HepG2 (cell line): ENCODE results near the gene NEAT1. TPM values are rescaled to one million over a fixed set of nuclear protein-coding genes. Genes with fewer than 3 reads are reported as not detected.

Experiments used
- ATF1 ChIP-seq: IDR thresholded peaks from 2 replicates; pipeline ENCODE4 v1.6.1; 2016; ENCODE audit warnings: mild to moderate bottlenecking, control low read depth
- CEBPG ChIP-seq: IDR thresholded peaks from 2 replicates; pipeline ENCODE4 v1.6.1; 2016
- HHEX ChIP-seq: IDR thresholded peaks from 2 replicates; pipeline ENCODE4 v1.6.1; 2016; ENCODE audit warnings: control low read depth
- HNRNPH1 ChIP-seq: fragments of 200-400 bp; formaldehyde crosslinking; optimal IDR thresholded peaks from 2 replicates; pipeline ENCODE3; 2017; ENCODE audit warnings: mild to moderate bottlenecking, low read depth, low read length
- KDM1A ChIP-seq: IDR thresholded peaks from 2 replicates; pipeline ENCODE4 v1.6.1; 2016; ENCODE audit warnings: missing compliant biosample characterization
- NFE2L2 ChIP-seq: fragments of 150-350 bp; IDR thresholded peaks from 2 replicates; pipeline ENCODE4 v1.6.1; 2014; ENCODE audit warnings: low read length
- NR3C1 ChIP-seq: sonication (generic); formaldehyde crosslinking; IDR thresholded peaks from 2 replicates; pipeline ENCODE4 v1.4.0; 2020; ENCODE audit warnings: missing genetic modification reagents
- PHB2 ChIP-seq: fragments of 450-650 bp; IDR thresholded peaks from 2 replicates; pipeline ENCODE4 v1.6.1; 2018; ENCODE audit not compliant: partially characterized antibody
- SIN3B ChIP-seq: fragments of 150-350 bp; IDR thresholded peaks from 2 replicates; pipeline ENCODE4 v1.6.1; 2014; ENCODE audit warnings: low read length
- SMAD3 ChIP-seq: sonication (generic); formaldehyde crosslinking; IDR thresholded peaks from 2 replicates; pipeline ENCODE4 v1.4.0; 2020; ENCODE audit warnings: missing genetic modification reagents
- SNAPC2 ChIP-seq: sonication (generic); formaldehyde crosslinking; IDR thresholded peaks from 2 replicates; pipeline ENCODE4 v1.8.1; 2022; ENCODE audit warnings: mild to moderate bottlenecking, missing genetic modification reagents
- YY1 ChIP-seq: IDR thresholded peaks from 2 replicates; pipeline ENCODE4 v1.6.1; 2011; ENCODE audit warnings: low read length, low read depth, moderate library complexity, mild to moderate bottlenecking; ENCODE audit not compliant: insufficient read depth, insufficient replicate concordance
- ZFP62 ChIP-seq: sonication (generic); formaldehyde crosslinking; IDR thresholded peaks from 2 replicates; pipeline ENCODE4 v1.4.0; 2020; ENCODE audit warnings: missing genetic modification reagents
- ZNF615 ChIP-seq: sonication (generic); formaldehyde crosslinking; IDR thresholded peaks from 2 replicates; pipeline ENCODE4 v1.5.0; 2020; ENCODE audit warnings: mild to moderate bottlenecking, missing genetic modification reagents, borderline replicate concordance
- ZNF629 ChIP-seq: sonication (generic); formaldehyde crosslinking; conservative IDR thresholded peaks from 2 replicates; pipeline ENCODE4 v1.5.0; 2020; ENCODE audit warnings: missing genetic modification reagents
- polyA plus RNA-seq, 8 experiments: library from polyadenylated mRNA; depleted of rRNA in 3 of 8; stranded (reverse) in 7 of 8; unstranded in 1 of 8; fragments of >200 nt; fragmentation: Illumina TruSeq in 4 of 8; extraction: Trizol in 4 of 8; gene quantifications; 2 replicates each; pipeline versions ENCODE4 v1.2.1 to v1.2.3, GENCODE V29; 2011 to 2016; ENCODE audit warnings: low read depth in 4 of 8, missing spikeins in 1 of 8, mixed read lengths in 1 of 8; ENCODE audit not compliant: insufficient read depth in 1 of 8
- total RNA-seq, 5 experiments: library from RNA; depleted of rRNA; stranded (reverse); fragments of >200 nt; fragmentation: Illumina TruSeq; extraction: Trizol; gene quantifications; 2 replicates each; pipeline ENCODE4 v1.2.3, GENCODE V29; 2016; ENCODE audit warnings: low read depth in 1 of 5
- TF ChIP-seq, protein P1 (sequence below): sonication (generic); formaldehyde crosslinking; IDR thresholded peaks from 2 replicates; pipeline ENCODE4 v1.4.0; 2020; ENCODE audit warnings: mild to moderate bottlenecking, missing genetic modification reagents
- TF ChIP-seq, protein P2 (sequence below), 2 experiments: fragments of 450-650 bp in 1 of 2; sonication (generic) in 1 of 2; formaldehyde crosslinking in 1 of 2; IDR thresholded peaks; 2 replicates each; pipeline versions ENCODE4 v1.6.1 to v1.8.0; 2016 to 2022; ENCODE audit warnings: antibody characterized with exemption in 1 of 2, mild to moderate bottlenecking in 1 of 2, missing genetic modification reagents in 1 of 2
- TF ChIP-seq, protein P3 (sequence below): sonication (generic); formaldehyde crosslinking; IDR thresholded peaks from 2 replicates; pipeline ENCODE4 v1.5.1; 2020; ENCODE audit warnings: missing genetic modification reagents, mild to moderate bottlenecking, borderline replicate concordance
- TF ChIP-seq, protein P4 (sequence below): sonication (generic); formaldehyde crosslinking; IDR thresholded peaks from 2 replicates; pipeline ENCODE4 v1.8.1; 2023; ENCODE audit warnings: mild to moderate bottlenecking, missing genetic modification reagents

Gene NEAT1
- total and polyA plus RNA-seq, 2 of the 13 experiments (the other 11 are each of a cell fraction or from before 2014, with no cell fraction given): 20.5 to 41.2 TPM

DNA sequence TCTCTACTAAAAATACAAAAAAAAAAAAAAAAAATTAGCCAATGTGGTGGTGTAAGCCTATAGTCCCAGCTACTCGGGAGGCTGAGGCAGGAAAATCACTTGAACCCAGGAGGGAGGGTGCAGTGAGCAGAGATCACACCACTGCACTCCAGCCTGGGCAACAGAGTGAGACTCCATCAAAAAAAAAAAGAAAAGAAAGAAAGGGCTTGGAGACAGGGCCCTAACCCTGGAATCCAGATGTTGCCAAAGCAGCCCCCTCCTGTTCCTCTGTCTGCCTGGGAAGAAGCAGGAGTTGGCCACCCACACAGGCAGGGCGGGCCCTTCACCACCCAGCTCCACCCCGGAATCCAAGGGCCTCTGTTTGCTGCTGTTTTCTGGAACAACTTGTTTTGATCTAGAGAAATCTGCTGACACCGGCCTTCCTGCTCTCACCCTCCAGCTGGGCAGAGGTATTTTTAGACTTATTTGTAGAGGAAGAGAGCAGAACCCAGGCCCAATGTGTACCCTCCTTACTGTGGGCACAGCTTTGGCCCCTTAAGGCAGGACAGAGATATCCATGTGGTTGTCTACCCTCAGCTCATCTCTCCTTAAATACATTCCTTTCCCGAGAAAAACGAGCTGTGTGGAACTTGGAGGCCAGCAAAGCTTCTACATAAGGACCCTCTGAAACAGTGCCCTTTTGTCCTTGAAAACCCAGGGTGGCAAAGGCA is 2.7 kb upstream of the NEAT1 start (continued):
- peak; percentile 17; the same call in 1 of the 2 replicates for TF ChIP-seq CEBPG
- no peak for TF ChIP-seq HHEX
- TF ChIP-seq, protein P1, sequence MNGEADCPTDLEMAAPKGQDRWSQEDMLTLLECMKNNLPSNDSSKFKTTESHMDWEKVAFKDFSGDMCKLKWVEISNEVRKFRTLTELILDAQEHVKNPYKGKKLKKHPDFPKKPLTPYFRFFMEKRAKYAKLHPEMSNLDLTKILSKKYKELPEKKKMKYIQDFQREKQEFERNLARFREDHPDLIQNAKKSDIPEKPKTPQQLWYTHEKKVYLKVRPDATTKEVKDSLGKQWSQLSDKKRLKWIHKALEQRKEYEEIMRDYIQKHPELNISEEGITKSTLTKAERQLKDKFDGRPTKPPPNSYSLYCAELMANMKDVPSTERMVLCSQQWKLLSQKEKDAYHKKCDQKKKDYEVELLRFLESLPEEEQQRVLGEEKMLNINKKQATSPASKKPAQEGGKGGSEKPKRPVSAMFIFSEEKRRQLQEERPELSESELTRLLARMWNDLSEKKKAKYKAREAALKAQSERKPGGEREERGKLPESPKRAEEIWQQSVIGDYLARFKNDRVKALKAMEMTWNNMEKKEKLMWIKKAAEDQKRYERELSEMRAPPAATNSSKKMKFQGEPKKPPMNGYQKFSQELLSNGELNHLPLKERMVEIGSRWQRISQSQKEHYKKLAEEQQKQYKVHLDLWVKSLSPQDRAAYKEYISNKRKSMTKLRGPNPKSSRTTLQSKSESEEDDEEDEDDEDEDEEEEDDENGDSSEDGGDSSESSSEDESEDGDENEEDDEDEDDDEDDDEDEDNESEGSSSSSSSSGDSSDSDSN: no peak
- TF ChIP-seq ZNF615 (CRISPR knock-in tag): no peak
- TF ChIP-seq NR3C1 (CRISPR knock-in tag): no peak
- no peak for TF ChIP-seq ATF1 (CRISPR knock-in tag)
- peak; percentile 53 for TF ChIP-seq YY1
- TF ChIP-seq ZNF629 (CRISPR knock-in tag): no peak
- no peak for TF ChIP-seq SMAD3 (CRISPR knock-in tag)
- TF ChIP-seq, protein P2, sequence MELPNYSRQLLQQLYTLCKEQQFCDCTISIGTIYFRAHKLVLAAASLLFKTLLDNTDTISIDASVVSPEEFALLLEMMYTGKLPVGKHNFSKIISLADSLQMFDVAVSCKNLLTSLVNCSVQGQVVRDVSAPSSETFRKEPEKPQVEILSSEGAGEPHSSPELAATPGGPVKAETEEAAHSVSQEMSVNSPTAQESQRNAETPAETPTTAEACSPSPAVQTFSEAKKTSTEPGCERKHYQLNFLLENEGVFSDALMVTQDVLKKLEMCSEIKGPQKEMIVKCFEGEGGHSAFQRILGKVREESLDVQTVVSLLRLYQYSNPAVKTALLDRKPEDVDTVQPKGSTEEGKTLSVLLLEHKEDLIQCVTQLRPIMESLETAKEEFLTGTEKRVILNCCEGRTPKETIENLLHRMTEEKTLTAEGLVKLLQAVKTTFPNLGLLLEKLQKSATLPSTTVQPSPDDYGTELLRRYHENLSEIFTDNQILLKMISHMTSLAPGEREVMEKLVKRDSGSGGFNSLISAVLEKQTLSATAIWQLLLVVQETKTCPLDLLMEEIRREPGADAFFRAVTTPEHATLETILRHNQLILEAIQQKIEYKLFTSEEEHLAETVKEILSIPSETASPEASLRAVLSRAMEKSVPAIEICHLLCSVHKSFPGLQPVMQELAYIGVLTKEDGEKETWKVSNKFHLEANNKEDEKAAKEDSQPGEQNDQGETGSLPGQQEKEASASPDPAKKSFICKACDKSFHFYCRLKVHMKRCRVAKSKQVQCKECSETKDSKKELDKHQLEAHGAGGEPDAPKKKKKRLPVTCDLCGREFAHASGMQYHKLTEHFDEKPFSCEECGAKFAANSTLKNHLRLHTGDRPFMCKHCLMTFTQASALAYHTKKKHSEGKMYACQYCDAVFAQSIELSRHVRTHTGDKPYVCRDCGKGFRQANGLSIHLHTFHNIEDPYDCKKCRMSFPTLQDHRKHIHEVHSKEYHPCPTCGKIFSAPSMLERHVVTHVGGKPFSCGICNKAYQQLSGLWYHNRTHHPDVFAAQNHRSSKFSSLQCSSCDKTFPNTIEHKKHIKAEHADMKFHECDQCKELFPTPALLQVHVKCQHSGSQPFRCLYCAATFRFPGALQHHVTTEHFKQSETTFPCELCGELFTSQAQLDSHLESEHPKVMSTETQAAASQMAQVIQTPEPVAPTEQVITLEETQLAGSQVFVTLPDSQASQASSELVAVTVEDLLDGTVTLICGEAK (IDR thresholded peaks at IDR 0.05): no peak
- TF ChIP-seq, protein P2 (CRISPR knock-in tag; IDR thresholded peaks at IDR 0.05): no peak; the same call in 1 of the 2 replicates
- TF ChIP-seq SNAPC2 (CRISPR knock-in tag): no peak
- no peak for TF ChIP-seq SIN3B
- TF ChIP-seq ZFP62: no peak
- no peak for TF ChIP-seq PHB2
- TF ChIP-seq, protein P3, sequence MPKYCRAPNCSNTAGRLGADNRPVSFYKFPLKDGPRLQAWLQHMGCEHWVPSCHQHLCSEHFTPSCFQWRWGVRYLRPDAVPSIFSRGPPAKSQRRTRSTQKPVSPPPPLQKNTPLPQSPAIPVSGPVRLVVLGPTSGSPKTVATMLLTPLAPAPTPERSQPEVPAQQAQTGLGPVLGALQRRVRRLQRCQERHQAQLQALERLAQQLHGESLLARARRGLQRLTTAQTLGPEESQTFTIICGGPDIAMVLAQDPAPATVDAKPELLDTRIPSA (CRISPR knock-in tag): no peak
- peak; percentile 87 for TF ChIP-seq HNRNPH1
- TF ChIP-seq NFE2L2: no peak
- TF ChIP-seq, protein P4, sequence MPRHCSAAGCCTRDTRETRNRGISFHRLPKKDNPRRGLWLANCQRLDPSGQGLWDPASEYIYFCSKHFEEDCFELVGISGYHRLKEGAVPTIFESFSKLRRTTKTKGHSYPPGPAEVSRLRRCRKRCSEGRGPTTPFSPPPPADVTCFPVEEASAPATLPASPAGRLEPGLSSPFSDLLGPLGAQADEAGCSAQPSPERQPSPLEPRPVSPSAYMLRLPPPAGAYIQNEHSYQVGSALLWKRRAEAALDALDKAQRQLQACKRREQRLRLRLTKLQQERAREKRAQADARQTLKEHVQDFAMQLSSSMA (CRISPR knock-in tag): no peak
- TF ChIP-seq KDM1A (CRISPR knock-in tag): no peak
